Adrenal gland (tissue), 5 donors: Measurements from ENCODE around the gene NBR1.

Source experiments
- POLR2A ChIP-seq, 2 donors: fragments of 450-650 bp; IDR thresholded peaks; one replicate each; pipeline ENCODE4 v1.6.1; 2017; ENCODE audit warnings: antibody characterized with exemption in 2 of 2, mild to moderate bottlenecking in 2 of 2, moderate library complexity in 1 of 2
- TF ChIP-seq, protein P1 (sequence below), 6 experiments: fragments of 450-650 bp in 4 of 6; fragments of 200-600 bp in 2 of 6; sonication (generic) in 1 of 6; IDR thresholded peaks; 1 replicate in 5 of 6; 2 replicates in 1 of 6; pipeline versions ENCODE4 v1.5.1 to v1.8.0; 2016 to 2021; ENCODE audit warnings: antibody characterized with exemption in 6 of 6, mild to moderate bottlenecking in 2 of 6, moderate library complexity in 1 of 6
- donor health status: DM: no; HTN: no; CAD: no.

DNA sequence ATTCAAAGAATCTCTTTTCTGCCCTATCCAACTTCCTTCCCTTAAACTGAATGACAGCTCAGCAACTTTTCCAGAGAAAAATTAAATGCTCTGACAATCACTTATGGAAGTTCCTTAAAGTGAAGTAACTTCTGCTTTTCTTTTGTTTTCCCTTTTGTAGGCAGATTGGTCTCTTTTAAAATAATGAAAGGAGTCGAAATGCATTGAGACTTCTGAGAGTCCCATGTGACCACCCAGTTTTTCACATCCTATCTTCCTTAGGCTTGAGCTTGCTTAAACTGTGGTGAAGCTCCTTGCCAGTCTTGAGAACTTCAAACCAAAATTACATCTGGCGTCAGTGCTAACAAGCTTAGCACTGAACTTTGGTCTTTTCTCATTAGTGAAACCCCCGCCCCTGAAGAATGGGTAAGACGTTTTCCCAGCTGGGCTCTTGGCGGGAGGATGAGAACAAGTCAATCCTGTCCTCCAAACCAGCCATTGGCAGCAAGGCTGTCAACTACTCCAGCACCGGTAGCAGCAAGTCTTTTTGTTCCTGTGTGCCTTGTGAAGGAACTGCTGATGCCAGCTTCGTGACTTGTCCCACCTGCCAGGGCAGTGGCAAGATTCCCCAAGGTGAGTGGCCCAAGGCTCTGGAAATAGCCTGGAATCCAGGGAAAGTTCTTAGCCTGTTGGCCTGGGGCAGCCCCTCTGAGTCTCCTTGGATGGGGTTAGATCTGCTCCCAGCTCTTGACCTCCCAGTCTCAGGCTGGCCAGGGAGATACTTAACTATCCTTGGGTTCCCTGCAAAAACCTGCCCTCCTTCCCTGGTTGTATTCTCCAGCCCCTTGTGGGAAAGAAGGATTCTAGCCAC is 41.9 kb downstream of the NBR1 start:
- TF ChIP-seq, protein P1, sequence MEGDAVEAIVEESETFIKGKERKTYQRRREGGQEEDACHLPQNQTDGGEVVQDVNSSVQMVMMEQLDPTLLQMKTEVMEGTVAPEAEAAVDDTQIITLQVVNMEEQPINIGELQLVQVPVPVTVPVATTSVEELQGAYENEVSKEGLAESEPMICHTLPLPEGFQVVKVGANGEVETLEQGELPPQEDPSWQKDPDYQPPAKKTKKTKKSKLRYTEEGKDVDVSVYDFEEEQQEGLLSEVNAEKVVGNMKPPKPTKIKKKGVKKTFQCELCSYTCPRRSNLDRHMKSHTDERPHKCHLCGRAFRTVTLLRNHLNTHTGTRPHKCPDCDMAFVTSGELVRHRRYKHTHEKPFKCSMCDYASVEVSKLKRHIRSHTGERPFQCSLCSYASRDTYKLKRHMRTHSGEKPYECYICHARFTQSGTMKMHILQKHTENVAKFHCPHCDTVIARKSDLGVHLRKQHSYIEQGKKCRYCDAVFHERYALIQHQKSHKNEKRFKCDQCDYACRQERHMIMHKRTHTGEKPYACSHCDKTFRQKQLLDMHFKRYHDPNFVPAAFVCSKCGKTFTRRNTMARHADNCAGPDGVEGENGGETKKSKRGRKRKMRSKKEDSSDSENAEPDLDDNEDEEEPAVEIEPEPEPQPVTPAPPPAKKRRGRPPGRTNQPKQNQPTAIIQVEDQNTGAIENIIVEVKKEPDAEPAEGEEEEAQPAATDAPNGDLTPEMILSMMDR (IDR thresholded peaks at IDR 0.05): no peak
- no peak for TF ChIP-seq POLR2A (IDR thresholded peaks at IDR 0.05)
